ENCODE measurements around the gene GPX6. TPM values are rescaled to one million over a fixed set of nuclear protein-coding genes. Genes with fewer than 3 reads are reported as not detected.

Gene GPX6, protein sequence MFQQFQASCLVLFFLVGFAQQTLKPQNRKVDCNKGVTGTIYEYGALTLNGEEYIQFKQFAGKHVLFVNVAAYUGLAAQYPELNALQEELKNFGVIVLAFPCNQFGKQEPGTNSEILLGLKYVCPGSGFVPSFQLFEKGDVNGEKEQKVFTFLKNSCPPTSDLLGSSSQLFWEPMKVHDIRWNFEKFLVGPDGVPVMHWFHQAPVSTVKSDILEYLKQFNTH
- total RNA-seq = not detected in 2 replicates

DNA sequence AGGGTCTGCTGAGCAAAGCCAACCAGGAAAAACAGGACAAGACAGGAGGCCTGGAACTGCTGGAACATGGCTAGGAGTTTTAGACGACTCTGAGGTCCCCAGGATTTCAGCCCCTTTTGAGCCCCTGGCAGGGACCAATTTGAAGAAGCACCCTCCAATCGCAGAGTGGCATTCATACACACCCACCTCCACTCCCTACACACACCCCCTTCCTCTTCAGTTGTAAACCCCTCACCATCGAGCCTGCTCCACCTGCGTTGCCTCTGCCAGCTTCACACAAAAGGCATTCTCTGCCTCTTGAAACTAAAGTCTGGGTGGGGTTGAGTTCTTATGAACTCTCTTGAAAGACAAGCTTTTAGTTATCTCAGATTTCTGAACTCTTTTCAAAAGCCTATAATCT lies at the start of gene GPX6:
Gene GPX6 (minus strand): TSS at position 118 of the 400 bp plus-strand sequence. CDS start 50 bp downstream, at position 68.

DNA sequence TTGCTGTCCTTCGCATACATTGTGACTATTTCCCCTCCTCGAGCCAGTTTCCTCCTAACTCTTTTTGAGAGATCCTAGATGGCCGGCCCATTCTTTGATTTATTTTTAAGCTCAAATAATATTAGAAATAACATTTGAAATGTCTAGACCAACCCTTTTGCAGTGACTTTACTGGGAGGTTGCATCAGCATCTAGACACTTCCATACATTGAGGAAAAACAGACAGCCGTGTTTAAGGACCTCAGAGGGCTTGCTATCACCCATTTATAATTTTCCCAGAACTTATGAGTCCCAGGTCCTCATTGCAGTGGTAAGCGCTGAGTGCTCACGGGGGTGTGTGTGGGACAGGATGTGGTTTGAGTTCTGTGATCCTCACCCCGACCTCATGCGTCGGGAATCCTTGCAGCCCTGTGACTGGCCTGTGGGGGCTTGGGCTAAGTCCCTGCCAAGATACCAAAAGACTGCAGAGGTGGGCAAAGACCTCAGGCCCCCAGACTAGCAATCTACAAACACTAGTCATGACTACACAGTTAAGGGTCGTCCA lies 10.0 kb upstream of the GPX6 start, which contains the start of gene GPX5:
Gene GPX5 (plus strand): TSS at position 386 of the 544 bp plus-strand sequence. CDS start 133 bp downstream, at position 519.

Other genes with a start within 250 kb of the GPX6 start
- 19.4 and 21.9 TPM in 2 replicates for gene ZSCAN26, start 248.7 kb downstream of the GPX6 start, total RNA-seq
- gene PGBD1, start 234.2 kb downstream of the GPX6 start, total RNA-seq = 7.9 and 9.5 TPM in 2 replicates
- 7.9 and 19.7 TPM in 2 replicates for gene ZSCAN31, start 179.6 kb downstream of the GPX6 start, total RNA-seq
- gene ZKSCAN3, start 165.8 kb downstream of the GPX6 start, total RNA-seq = 5.9 and 6.1 TPM in 2 replicates
- 9.3 and 9.5 TPM in 2 replicates for gene ZSCAN12, start 116.0 kb downstream of the GPX6 start, total RNA-seq
- 6.2 and 6.3 TPM in 2 replicates for gene ZSCAN23, start 72.3 kb downstream of the GPX6 start, total RNA-seq
- not detected in 2 replicates for gene GPX5, start 10.1 kb upstream of the GPX6 start, total RNA-seq

Measured in uterine smooth muscle cell (primary cell).